Endothelial cell (in vitro differentiated cells): ENCODE results near the gene MRPL37. TPM values are rescaled to one million over a fixed set of nuclear protein-coding genes. Genes with fewer than 3 reads are reported as not detected.
"Not testable (repeated sequence)": the region's sequence is repeated elsewhere in the genome, so short reads cannot be mapped to it uniquely, and the experiment has no call there.

Experiments
- DNase-seq: peaks from one replicate; pipeline ENCODE4 v3.0.0; 2021; ENCODE audit warnings: low spot score
- H3K27ac Mint-ChIP-seq: one replicate; pipeline ENCODE4 v1.8.0; 2021; ENCODE audit warnings: mixed read lengths, inconsistent platforms; ENCODE audit not compliant: unreplicated experiment
- H3K27me3 Mint-ChIP-seq: one replicate; pipeline ENCODE4 v1.8.0; 2021; ENCODE audit warnings: mild to moderate bottlenecking, moderate library complexity, mixed read lengths, inconsistent platforms; ENCODE audit not compliant: unreplicated experiment
- H3K36me3 Mint-ChIP-seq: one replicate; pipeline ENCODE4 v1.8.0; 2021; ENCODE audit warnings: mild to moderate bottlenecking, low read depth, mixed read lengths, inconsistent platforms; ENCODE audit not compliant: unreplicated experiment
- H3K4me1 Mint-ChIP-seq: one replicate; pipeline ENCODE4 v1.8.0; 2021; ENCODE audit warnings: mild to moderate bottlenecking, mixed read lengths, inconsistent platforms; ENCODE audit not compliant: unreplicated experiment
- H3K4me3 Mint-ChIP-seq: one replicate; pipeline ENCODE4 v1.8.0; 2021; ENCODE audit warnings: mild to moderate bottlenecking, mixed read lengths, inconsistent platforms; ENCODE audit not compliant: unreplicated experiment
- H3K9me3 Mint-ChIP-seq: one replicate; pipeline ENCODE4 v1.8.0; 2021; ENCODE audit warnings: mixed read lengths, inconsistent platforms; ENCODE audit not compliant: unreplicated experiment
- total RNA-seq: library from RNA; stranded (reverse); fragmentation: NEBNext Ultra II Directional; extraction: Animal tissue kit (Norgen Biotek cat#: 25700); gene quantifications from one replicate; pipeline ENCODE4 v1.2.1, GENCODE V29; 2021; ENCODE audit not compliant: unreplicated experiment
- TF ChIP-seq, protein P1 (sequence below): fragments of 200-600 bp; sonication (generic); IDR thresholded peaks from one replicate; pipeline ENCODE4 v1.5.0; 2021; ENCODE audit warnings: antibody characterized with exemption; ENCODE audit not compliant: unreplicated experiment

Gene MRPL37
- total RNA-seq, 1 donor from 2014 or later, result 63.1 TPM

DNA sequence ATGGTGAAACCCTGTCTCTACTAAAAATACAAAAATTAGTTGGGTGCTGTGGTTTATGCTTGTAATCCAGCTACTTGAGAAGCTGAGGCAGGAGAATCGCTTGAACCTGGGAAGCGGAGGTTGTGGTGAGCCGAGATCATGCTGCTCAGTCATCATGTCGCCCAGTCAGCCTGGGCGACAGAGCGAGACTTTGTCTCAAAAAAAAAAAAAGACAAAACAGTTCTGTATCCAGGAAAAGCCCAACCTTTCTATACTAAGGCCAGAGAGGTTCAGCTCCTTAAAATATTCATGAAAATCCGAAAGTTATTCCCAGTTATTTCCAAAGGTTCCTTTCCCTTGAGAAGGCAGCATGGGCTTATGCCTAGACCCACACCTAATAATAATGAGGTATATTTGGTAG, 4.2 kb downstream of the MRPL37 start:
- Mint-ChIP-seq H3K27ac (no peak overlapping the region), H3K4me3 (no peak overlapping the region), H3K9me3 (no peaks in the 10 kb centered on the region), H3K27me3 (peaks cover 3% of the 10 kb centered on the region), H3K4me1 (peaks cover 18% of the 10 kb centered on the region), H3K36me3 (peaks cover 24% of the 10 kb centered on the region)
- TF ChIP-seq, protein P1, sequence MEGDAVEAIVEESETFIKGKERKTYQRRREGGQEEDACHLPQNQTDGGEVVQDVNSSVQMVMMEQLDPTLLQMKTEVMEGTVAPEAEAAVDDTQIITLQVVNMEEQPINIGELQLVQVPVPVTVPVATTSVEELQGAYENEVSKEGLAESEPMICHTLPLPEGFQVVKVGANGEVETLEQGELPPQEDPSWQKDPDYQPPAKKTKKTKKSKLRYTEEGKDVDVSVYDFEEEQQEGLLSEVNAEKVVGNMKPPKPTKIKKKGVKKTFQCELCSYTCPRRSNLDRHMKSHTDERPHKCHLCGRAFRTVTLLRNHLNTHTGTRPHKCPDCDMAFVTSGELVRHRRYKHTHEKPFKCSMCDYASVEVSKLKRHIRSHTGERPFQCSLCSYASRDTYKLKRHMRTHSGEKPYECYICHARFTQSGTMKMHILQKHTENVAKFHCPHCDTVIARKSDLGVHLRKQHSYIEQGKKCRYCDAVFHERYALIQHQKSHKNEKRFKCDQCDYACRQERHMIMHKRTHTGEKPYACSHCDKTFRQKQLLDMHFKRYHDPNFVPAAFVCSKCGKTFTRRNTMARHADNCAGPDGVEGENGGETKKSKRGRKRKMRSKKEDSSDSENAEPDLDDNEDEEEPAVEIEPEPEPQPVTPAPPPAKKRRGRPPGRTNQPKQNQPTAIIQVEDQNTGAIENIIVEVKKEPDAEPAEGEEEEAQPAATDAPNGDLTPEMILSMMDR, result no peak
- no peak for DNase-seq

DNA sequence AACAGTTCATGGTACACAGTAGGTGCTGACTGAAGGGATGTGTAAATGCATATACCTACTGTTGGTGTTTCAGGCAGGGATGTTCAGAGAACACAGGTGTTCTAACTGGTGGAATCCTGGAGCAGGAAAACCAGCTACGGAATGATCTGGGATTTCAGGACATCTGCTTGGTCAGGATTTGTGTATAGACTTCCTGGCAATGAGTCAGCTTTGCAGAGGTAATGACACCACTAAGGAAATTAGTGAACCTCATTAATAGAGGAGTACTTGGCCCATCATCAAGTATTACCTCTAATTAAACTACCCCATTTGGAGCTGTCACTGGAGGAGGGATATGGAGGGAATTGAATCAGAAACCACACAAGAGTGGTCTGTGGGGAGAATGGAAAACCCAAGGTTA, 7.3 kb downstream of the MRPL37 start:
- Mint-ChIP-seq H3K9me3 (no peaks in the 10 kb centered on the region), H3K4me1 (peaks cover 8% of the 10 kb centered on the region), H3K4me3 (peak overlapping the region; percentile 1), H3K36me3 (peaks cover 41% of the 10 kb centered on the region), H3K27ac (no peak overlapping the region), H3K27me3 (peaks cover 5% of the 10 kb centered on the region)
- TF ChIP-seq, protein P1, result no peak
- no peak for DNase-seq

DNA sequence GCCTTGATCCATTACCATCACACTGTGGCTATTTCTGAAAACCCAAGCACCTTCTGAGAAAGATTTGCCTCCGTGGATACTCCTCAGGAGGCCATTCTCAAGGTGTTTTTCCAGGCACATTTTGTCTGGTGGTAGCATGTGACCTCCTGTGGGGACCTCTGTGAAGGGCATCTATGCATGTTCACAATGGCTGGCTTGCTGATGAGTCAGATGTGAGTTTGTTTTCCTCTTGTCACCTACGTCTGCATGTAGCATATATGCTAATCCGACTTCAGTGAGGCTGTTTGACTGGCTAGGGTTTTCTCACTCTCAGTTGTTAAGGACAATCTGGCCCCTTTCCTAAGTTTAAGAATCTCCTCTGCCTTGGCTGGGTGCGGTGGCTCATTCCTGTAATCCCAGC, 7.9 kb downstream of the MRPL37 start:
- H3K27ac Mint-ChIP-seq, H3K9me3 Mint-ChIP-seq, H3K4me1 Mint-ChIP-seq, H3K27me3 Mint-ChIP-seq, DNase-seq, H3K4me3 Mint-ChIP-seq: not testable (repeated sequence)
- peaks cover 45% of the 10 kb centered on the region for H3K36me3 Mint-ChIP-seq

DNA sequence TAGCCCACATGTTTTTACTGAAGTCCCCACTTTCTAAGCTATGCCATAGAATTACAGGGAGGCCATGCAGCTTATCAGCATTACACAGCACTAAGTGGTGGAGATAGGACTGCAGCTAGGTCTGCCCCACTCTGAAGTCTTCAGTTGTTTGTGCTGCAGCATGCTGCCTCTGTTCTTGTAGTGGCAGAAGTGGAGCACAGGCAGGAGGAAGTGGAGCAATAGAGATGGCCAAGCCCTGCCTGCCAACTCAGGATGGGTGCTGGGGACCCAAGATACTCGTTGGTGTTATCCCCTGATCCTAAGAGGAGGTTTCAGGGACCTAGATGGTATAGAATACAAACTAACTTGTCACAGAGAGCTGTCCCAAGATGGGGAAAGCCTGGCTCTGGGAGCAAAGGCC, 12.9 kb downstream of the MRPL37 start:
- DNase-seq, result no peak
- TF ChIP-seq, protein P1, result no peak
- H3K36me3 Mint-ChIP-seq, result peaks cover 52% of the 10 kb centered on the region
- peaks cover 3% of the 10 kb centered on the region for H3K27me3 Mint-ChIP-seq
- no peak overlapping the region for H3K27ac Mint-ChIP-seq
- H3K4me3 Mint-ChIP-seq, result no peak overlapping the region
- no peaks in the 10 kb centered on the region for H3K9me3 Mint-ChIP-seq
- peaks cover 3% of the 10 kb centered on the region for H3K4me1 Mint-ChIP-seq

DNA sequence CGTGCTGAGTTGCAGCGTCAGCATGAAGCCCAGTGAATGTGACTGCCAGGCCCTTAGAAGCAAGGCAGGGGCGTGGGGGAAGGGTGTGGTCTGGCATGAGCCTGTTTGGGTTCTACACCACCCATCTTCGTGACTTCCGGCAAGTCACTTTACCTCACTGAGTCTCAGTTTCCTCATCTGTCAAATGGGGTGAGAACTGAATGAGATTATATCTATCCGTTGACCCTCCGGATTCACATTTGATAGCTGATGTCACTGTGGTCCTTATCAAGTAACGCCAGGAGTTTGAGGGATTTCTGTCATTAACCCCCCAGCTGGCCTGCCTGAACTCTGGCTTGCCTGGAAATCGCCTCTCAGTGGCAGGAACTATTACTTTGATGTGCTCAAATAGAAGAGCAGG, 15.6 kb downstream of the MRPL37 start:
- Mint-ChIP-seq H3K27me3 (peaks cover 5% of the 10 kb centered on the region), H3K4me1 (peaks cover 21% of the 10 kb centered on the region), H3K36me3 (peaks cover 50% of the 10 kb centered on the region), H3K9me3 (no peaks in the 10 kb centered on the region), H3K27ac (no peak overlapping the region), H3K4me3 (peak overlapping the region; percentile 25)
- TF ChIP-seq, protein P1, result no peak
- DNase-seq, result no peak
